ENCODE measurements around the gene IKBKE. TPM values are rescaled to one million over a fixed set of nuclear protein-coding genes. Genes with fewer than 3 reads are reported as not detected.

Gene IKBKE
- 1 to 10 TPM; 3.6 to 6.1 TPM for total RNA-seq

GRCh38 chr1:206469933-206470691 is at the start of gene IKBKE:
Gene IKBKE, plus strand, starts transcription at chr1:206470476. Its CDS starts 2,752 bp downstream, at chr1:206473228.
- Histone ChIP-seq H3K9me3 (no peaks in the 10 kb centered on the region), H3K4me3 (peak within 1 kb of the TSS; percentile 45 to 52), H3K27ac (peak within 1 kb of the TSS; percentile 5 to 29), H3K4me1 (replicated peaks) (peaks cover 7% of the 10 kb centered on the region), H3K27me3 (replicated peaks; ENCODE audit: insufficient read depth) (no peaks in the 10 kb centered on the region), H3K36me3 (no peaks in the 10 kb centered on the region)
- TF ChIP-seq POLR2AphosphoS5 (IDR thresholded peaks at IDR 0.05): peak; percentile 30
- TF ChIP-seq CTCF (IDR thresholded peaks at IDR 0.05): peak in 3 of 4 experiments; percentile 9 to 46 (median 34)
- no peak for TF ChIP-seq POLR2A (IDR thresholded peaks at IDR 0.05)
- WGBS: 14% methylated on average over 10 of the region's 10 CpGs
- peak; percentile 28 for DNase-seq (ENCODE audit: low spot score)
- intact Hi-C loops (cut with DNase I): no loop called here

GRCh38 chr1:206421616-206422340 is 48.5 kb upstream of the IKBKE start:
- no peak for DNase-seq (ENCODE audit: low spot score)
- Histone ChIP-seq H3K9me3 (no peaks in the 10 kb centered on the region), H3K4me1 (replicated peaks) (no peaks in the 10 kb centered on the region), H3K27ac (no peak overlapping the region), H3K36me3 (no peaks in the 10 kb centered on the region), H3K4me3 (no peak overlapping the region), H3K27me3 (replicated peaks; ENCODE audit: insufficient read depth) (no peaks in the 10 kb centered on the region)
- 91% methylated on average over 11 of the region's 11 CpGs for WGBS
- TF ChIP-seq POLR2A (IDR thresholded peaks at IDR 0.05) (no peak), CTCF (IDR thresholded peaks at IDR 0.05) (no peak), POLR2AphosphoS5 (IDR thresholded peaks at IDR 0.05) (no peak)
- intact Hi-C loops (cut with DNase I): no loop called here

- no peaks in the 10 kb centered on the region for H3K27me3 ChIP-seq (replicated peaks; ENCODE audit: insufficient read depth)
- intact Hi-C loops (cut with DNase I): no loop called here
- TF ChIP-seq POLR2AphosphoS5 (IDR thresholded peaks at IDR 0.05): no peak
- no peak for TF ChIP-seq POLR2A (IDR thresholded peaks at IDR 0.05)
- no peak for TF ChIP-seq CTCF (IDR thresholded peaks at IDR 0.05)
- no peaks in the 10 kb centered on the region for H3K4me1 ChIP-seq (replicated peaks)
- no peak overlapping the region for H3K4me3 ChIP-seq
- WGBS: 78% methylated on average over 1 of the region's 1 CpG
- no peak overlapping the region for H3K27ac ChIP-seq
- no peaks in the 10 kb centered on the region for H3K9me3 ChIP-seq
- no peak for DNase-seq (ENCODE audit: low spot score)
- no peaks in the 10 kb centered on the region for H3K36me3 ChIP-seq
Measured at GRCh38 chr1:206422525-206422924, 47.8 kb upstream of the IKBKE start.

- Histone ChIP-seq H3K27ac (no peak overlapping the region), H3K4me3 (no peak overlapping the region), H3K36me3 (no peaks in the 10 kb centered on the region), H3K4me1 (replicated peaks) (no peaks in the 10 kb centered on the region), H3K9me3 (no peaks in the 10 kb centered on the region), H3K27me3 (replicated peaks; ENCODE audit: insufficient read depth) (no peaks in the 10 kb centered on the region)
- intact Hi-C loops (cut with DNase I): no loop called here
- WGBS: 96% methylated on average over 6 of the region's 6 CpGs
- TF ChIP-seq POLR2A (IDR thresholded peaks at IDR 0.05) (no peak), CTCF (IDR thresholded peaks at IDR 0.05) (no peak), POLR2AphosphoS5 (IDR thresholded peaks at IDR 0.05) (no peak)
- no peak for DNase-seq (ENCODE audit: low spot score)
Measured at GRCh38 chr1:206427291-206427690, 43.0 kb upstream of the IKBKE start.

Data from prostate gland (tissue), 2 donors.